ENCODE data around the gene PEAK1. TPM values are rescaled to one million over a fixed set of nuclear protein-coding genes. Genes with fewer than 3 reads are reported as not detected.

Gene PEAK1
- total RNA-seq, 1 experiment from 2014 or later = 18.4 TPM

DNA sequence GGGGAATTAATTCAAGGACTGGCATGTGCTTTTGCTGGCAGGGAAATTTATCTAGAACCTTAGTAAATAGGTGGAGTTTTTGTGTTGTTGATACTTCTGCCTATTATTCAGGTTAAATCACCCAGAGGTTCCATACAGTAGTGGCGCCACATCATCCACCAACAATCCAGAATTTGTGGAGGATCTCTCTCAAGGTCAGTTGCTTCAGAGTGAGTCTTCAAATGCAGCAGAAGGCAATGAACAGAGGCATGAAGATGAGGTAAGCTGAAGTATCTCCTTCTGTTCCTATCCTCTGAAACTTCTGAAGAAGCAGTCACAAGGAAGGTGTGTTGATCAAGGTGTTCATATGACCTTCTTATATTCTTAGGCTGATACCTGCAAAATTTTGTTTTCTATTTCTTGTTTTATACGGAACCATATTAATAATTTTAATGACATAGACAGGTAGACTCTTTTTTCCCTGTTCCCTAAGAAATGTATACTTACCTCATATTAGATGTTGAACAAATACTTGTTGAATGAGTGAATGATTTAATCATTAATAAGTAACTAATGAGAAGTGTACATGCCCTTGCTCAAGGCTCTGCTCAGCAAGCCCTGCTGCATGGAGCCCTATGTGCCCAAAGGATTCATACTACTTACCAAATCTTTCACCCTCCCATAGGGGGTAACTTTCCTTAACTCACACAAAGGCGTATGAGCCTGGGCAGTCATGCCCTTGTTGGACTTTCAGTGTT lies 44.4 kb upstream of the PEAK1 start:
- no TSS peak for BruUV-seq (replicated peaks)
- no peak overlapping the region for H3K4me3 Mint-ChIP-seq (ENCODE audit: unreplicated experiment)
- no peaks in the 10 kb centered on the region for H3K36me3 ChIP-seq (ENCODE audit: control insufficient read depth, insufficient read depth, low read length)

DNA sequence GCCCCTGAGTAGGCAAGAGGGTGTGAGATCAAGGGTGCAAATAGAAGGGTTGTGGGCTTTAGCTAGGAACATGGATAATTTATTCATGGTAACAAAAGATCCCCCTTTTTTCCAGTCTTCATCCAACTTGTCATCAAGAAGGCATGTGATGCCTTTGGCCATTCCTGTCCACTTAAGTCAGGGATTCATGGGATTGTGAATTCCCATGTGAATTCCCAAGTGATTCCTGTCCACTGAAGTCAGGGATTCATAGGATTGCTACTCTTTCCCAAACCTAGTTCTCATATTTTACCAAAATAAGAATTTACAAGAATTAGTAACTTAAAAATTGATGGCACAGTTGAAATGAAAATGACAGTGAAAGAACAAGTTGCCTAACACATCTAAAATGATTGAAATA lies 41.6 kb upstream of the PEAK1 start:
- H3K4me1 Mint-ChIP-seq (ENCODE audit: low read depth, unreplicated experiment) = no peaks in the 10 kb centered on the region
- BruUV-seq (replicated peaks) = no TSS peak
- H3K36me3 ChIP-seq (ENCODE audit: control insufficient read depth, insufficient read depth, low read length) = no peaks in the 10 kb centered on the region

More for the DNA sequence above, 44.4 kb upstream of the PEAK1 start:
- Mint-ChIP-seq H3K36me3 (ENCODE audit: insufficient read depth, unreplicated experiment) (peaks cover 22% of the 10 kb centered on the region), H3K9me3 (ENCODE audit: unreplicated experiment) (no peaks in the 10 kb centered on the region), H3K4me1 (ENCODE audit: low read depth, unreplicated experiment) (no peaks in the 10 kb centered on the region), H3K27ac (ENCODE audit: unreplicated experiment) (no peak overlapping the region), H3K27me3 (ENCODE audit: insufficient read depth, unreplicated experiment) (no peaks in the 10 kb centered on the region)
- Histone ChIP-seq H3K4me3 (ENCODE audit: low read depth, low read length) (no peak overlapping the region), H3K9me3 (no peaks in the 10 kb centered on the region), H3K27me3 (replicated peaks; ENCODE audit: control insufficient read depth, insufficient read depth, low read length) (no peaks in the 10 kb centered on the region), H3K4me1 (no peaks in the 10 kb centered on the region)
- intact Hi-C loops (cut with micrococcal nuclease; ENCODE audit: unreplicated experiment) = no loop called here
- CTCF ChIA-PET = no interaction called here
- no peak for DNase-seq
- TF ChIP-seq, protein P1, sequence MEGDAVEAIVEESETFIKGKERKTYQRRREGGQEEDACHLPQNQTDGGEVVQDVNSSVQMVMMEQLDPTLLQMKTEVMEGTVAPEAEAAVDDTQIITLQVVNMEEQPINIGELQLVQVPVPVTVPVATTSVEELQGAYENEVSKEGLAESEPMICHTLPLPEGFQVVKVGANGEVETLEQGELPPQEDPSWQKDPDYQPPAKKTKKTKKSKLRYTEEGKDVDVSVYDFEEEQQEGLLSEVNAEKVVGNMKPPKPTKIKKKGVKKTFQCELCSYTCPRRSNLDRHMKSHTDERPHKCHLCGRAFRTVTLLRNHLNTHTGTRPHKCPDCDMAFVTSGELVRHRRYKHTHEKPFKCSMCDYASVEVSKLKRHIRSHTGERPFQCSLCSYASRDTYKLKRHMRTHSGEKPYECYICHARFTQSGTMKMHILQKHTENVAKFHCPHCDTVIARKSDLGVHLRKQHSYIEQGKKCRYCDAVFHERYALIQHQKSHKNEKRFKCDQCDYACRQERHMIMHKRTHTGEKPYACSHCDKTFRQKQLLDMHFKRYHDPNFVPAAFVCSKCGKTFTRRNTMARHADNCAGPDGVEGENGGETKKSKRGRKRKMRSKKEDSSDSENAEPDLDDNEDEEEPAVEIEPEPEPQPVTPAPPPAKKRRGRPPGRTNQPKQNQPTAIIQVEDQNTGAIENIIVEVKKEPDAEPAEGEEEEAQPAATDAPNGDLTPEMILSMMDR (IDR thresholded peaks at IDR 0.05; ENCODE audit: insufficient read depth in 1 of 2, low read depth in 1 of 2, low read length in 1 of 2, severe bottlenecking in 1 of 2, unreplicated experiment in 1 of 2) = no peak
- POLR2A ChIA-PET = no interaction called here

DNA sequence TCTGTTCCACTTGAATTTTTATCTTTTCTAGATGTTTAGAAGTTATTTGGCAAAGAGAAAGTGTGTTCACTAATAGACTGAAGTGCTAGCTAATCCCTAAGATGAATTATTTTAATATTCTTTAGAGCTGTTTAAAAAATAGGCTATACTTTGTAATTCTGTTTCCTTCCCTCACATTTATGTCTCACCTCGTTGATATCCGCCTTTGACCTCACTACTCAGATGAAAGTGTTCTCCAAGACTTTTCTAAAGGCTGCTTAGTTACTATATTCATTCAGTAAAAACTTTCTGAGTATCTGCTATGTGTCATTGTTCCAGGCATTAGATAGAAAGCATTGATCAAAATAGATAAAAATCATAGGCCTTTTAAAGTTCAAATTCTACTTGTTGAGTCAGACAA lies 39.1 kb upstream of the PEAK1 start:
- Mint-ChIP-seq H3K27ac (ENCODE audit: unreplicated experiment) (no peak overlapping the region), H3K27me3 (ENCODE audit: insufficient read depth, unreplicated experiment) (no peaks in the 10 kb centered on the region), H3K36me3 (ENCODE audit: insufficient read depth, unreplicated experiment) (peaks cover 17% of the 10 kb centered on the region), H3K4me3 (ENCODE audit: unreplicated experiment) (no peak overlapping the region), H3K4me1 (ENCODE audit: low read depth, unreplicated experiment) (peaks cover 15% of the 10 kb centered on the region), H3K9me3 (ENCODE audit: unreplicated experiment) (no peaks in the 10 kb centered on the region)
- ChIA-PET POLR2A (no interaction called here), CTCF (no interaction called here)
- BruUV-seq (replicated peaks) = no TSS peak
- Histone ChIP-seq H3K4me1 (no peaks in the 10 kb centered on the region), H3K9me3 (no peaks in the 10 kb centered on the region), H3K36me3 (ENCODE audit: control insufficient read depth, insufficient read depth, low read length) (no peaks in the 10 kb centered on the region), H3K27me3 (replicated peaks; ENCODE audit: control insufficient read depth, insufficient read depth, low read length) (no peaks in the 10 kb centered on the region), H3K4me3 (ENCODE audit: low read depth, low read length) (no peak overlapping the region)
- TF ChIP-seq, protein P1 (IDR thresholded peaks at IDR 0.05; ENCODE audit: insufficient read depth in 1 of 2, low read depth in 1 of 2, low read length in 1 of 2, severe bottlenecking in 1 of 2, unreplicated experiment in 1 of 2) = no peak
- DNase-seq = no peak
- intact Hi-C loops (cut with micrococcal nuclease; ENCODE audit: unreplicated experiment) = no loop called here

More for the DNA sequence above, 41.6 kb upstream of the PEAK1 start:
- Mint-ChIP-seq H3K27me3 (ENCODE audit: insufficient read depth, unreplicated experiment) (no peaks in the 10 kb centered on the region), H3K27ac (ENCODE audit: unreplicated experiment) (no peak overlapping the region), H3K9me3 (ENCODE audit: unreplicated experiment) (no peaks in the 10 kb centered on the region), H3K36me3 (ENCODE audit: insufficient read depth, unreplicated experiment) (peaks cover 18% of the 10 kb centered on the region), H3K4me3 (ENCODE audit: unreplicated experiment) (no peak overlapping the region)
- no peaks in the 10 kb centered on the region for H3K4me1 ChIP-seq
- CTCF ChIA-PET = no interaction called here
- no peaks in the 10 kb centered on the region for H3K27me3 ChIP-seq (replicated peaks; ENCODE audit: control insufficient read depth, insufficient read depth, low read length)
- no peak for DNase-seq
- intact Hi-C loops (cut with micrococcal nuclease; ENCODE audit: unreplicated experiment) = no loop called here
- H3K9me3 ChIP-seq = no peaks in the 10 kb centered on the region
- TF ChIP-seq, protein P1 (IDR thresholded peaks at IDR 0.05; ENCODE audit: insufficient read depth in 1 of 2, low read depth in 1 of 2, low read length in 1 of 2, severe bottlenecking in 1 of 2, unreplicated experiment in 1 of 2) = no peak
- POLR2A ChIA-PET = no interaction called here
- H3K4me3 ChIP-seq (ENCODE audit: low read depth, low read length) = no peak overlapping the region
